ENCODE results near the gene ZNF445.
A peak's percentile ranks its signal among the peaks of the same experiment; 100 is the strongest.
"Not testable (repeated sequence)": the region's sequence is repeated elsewhere in the genome, so short reads cannot be mapped to it uniquely, and the experiment has no call there.

ZNF445 gene

GRCh38 chr3:44499149-44499898, 21.9 kb upstream of the ZNF445 start:
- FAIRE-seq = no peak
- no peak for TF ChIP-seq POLR2A (IDR thresholded peaks at IDR 0.05; ENCODE audit: low read depth, low read length)
- no peak for DNase-seq (ENCODE audit: insufficient read length, low spot score)

GRCh38 chr3:44495636-44496415, 18.4 kb upstream of the ZNF445 start:
- FAIRE-seq (no peak), DNase-seq (ENCODE audit: insufficient read length, low spot score) (no peak)
- no peak for TF ChIP-seq POLR2A (IDR thresholded peaks at IDR 0.05; ENCODE audit: low read depth, low read length)

GRCh38 chr3:44492496-44492895, 15.0 kb upstream of the ZNF445 start:
- FAIRE-seq (no peak), DNase-seq (ENCODE audit: insufficient read length, low spot score) (no peak)
- TF ChIP-seq POLR2A (IDR thresholded peaks at IDR 0.05; ENCODE audit: low read depth, low read length) = no peak

GRCh38 chr3:44482721-44483120, 5.3 kb upstream of the ZNF445 start:
- FAIRE-seq (no peak), DNase-seq (ENCODE audit: insufficient read length, low spot score) (no peak)
- TF ChIP-seq POLR2A (IDR thresholded peaks at IDR 0.05; ENCODE audit: low read depth, low read length) = no peak

- TF ChIP-seq POLR2A (IDR thresholded peaks at IDR 0.05; ENCODE audit: low read depth, low read length) = no peak
- FAIRE-seq (no peak), DNase-seq (ENCODE audit: insufficient read length, low spot score) (no peak)
These were observed 1.2 kb upstream of the ZNF445 start for GRCh38 chr3:44478606-44479094.

- FAIRE-seq (no peak), DNase-seq (ENCODE audit: insufficient read length, low spot score) (no peak)
- no peak for TF ChIP-seq POLR2A (IDR thresholded peaks at IDR 0.05; ENCODE audit: low read depth, low read length)
These were observed 592 bp upstream of the ZNF445 start for GRCh38 chr3:44478055-44478468.

- no peak for FAIRE-seq
- no peak for DNase-seq (ENCODE audit: insufficient read length, low spot score)
- no peak for TF ChIP-seq POLR2A (IDR thresholded peaks at IDR 0.05; ENCODE audit: low read depth, low read length)
These were observed 533 bp downstream of the ZNF445 start for GRCh38 chr3:44476963-44477311.

GRCh38 chr3:44476181-44476611, 1.3 kb downstream of the ZNF445 start:
- TF ChIP-seq POLR2A (IDR thresholded peaks at IDR 0.05; ENCODE audit: low read depth, low read length) = no peak
- FAIRE-seq = peak; percentile 87
- no peak for DNase-seq (ENCODE audit: insufficient read length, low spot score)

- DNase-seq (ENCODE audit: insufficient read length, low spot score); FAIRE-seq: not testable (repeated sequence)
These were observed 2.6 kb downstream of the ZNF445 start for GRCh38 chr3:44474886-44475285.

- DNase-seq (ENCODE audit: insufficient read length, low spot score) (no peak), FAIRE-seq (no peak)
- TF ChIP-seq POLR2A (IDR thresholded peaks at IDR 0.05; ENCODE audit: low read depth, low read length) = no peak
These were observed 7.0 kb downstream of the ZNF445 start for GRCh38 chr3:44470430-44470829.

- FAIRE-seq (no peak), DNase-seq (ENCODE audit: insufficient read length, low spot score) (no peak)
- TF ChIP-seq POLR2A (IDR thresholded peaks at IDR 0.05; ENCODE audit: low read depth, low read length) = no peak
These were observed 7.6 kb downstream of the ZNF445 start for GRCh38 chr3:44469914-44470313.

- TF ChIP-seq POLR2A (IDR thresholded peaks at IDR 0.05; ENCODE audit: low read depth, low read length) = no peak
- FAIRE-seq (no peak), DNase-seq (ENCODE audit: insufficient read length, low spot score) (no peak)
These were observed 8.6 kb downstream of the ZNF445 start for GRCh38 chr3:44468572-44469520.

- FAIRE-seq; DNase-seq (ENCODE audit: insufficient read length, low spot score): not testable (repeated sequence)
These were observed 9.4 kb downstream of the ZNF445 start for GRCh38 chr3:44468099-44468537.

- no peak for DNase-seq (ENCODE audit: insufficient read length, low spot score)
- no peak for TF ChIP-seq POLR2A (IDR thresholded peaks at IDR 0.05; ENCODE audit: low read depth, low read length)
- no peak for FAIRE-seq
These were observed 10.2 kb downstream of the ZNF445 start for GRCh38 chr3:44467241-44467640.

GRCh38 chr3:44464920-44465319, 12.6 kb downstream of the ZNF445 start:
- DNase-seq (ENCODE audit: insufficient read length, low spot score); FAIRE-seq: not testable (repeated sequence)

Measured in H54 (cell line).